ENCODE measurements around the gene AGBL4. TPM values are rescaled to one million over a fixed set of nuclear protein-coding genes. Genes with fewer than 3 reads are reported as not detected.

Gene AGBL4
- 2.5 and 3.1 TPM in 2 replicates for total RNA-seq
- long read RNA-seq, partial matches to known transcripts: 2 of 9 reads
- long read RNA-seq, other reads (novel, unspliced or antisense): 7 of 9 reads

- no peak within 1 kb of the TSS for H3K27ac Mint-ChIP-seq
- peak; percentile 31 for DNase-seq (ENCODE audit: low spot score, unreplicated experiment)
- peak within 1 kb of the TSS; percentile 63 for H3K4me3 Mint-ChIP-seq (ENCODE audit: low read depth)
- H3K9me3 Mint-ChIP-seq (ENCODE audit: low read depth): no peaks in the 10 kb centered on the region
- no peaks in the 10 kb centered on the region for H3K4me1 Mint-ChIP-seq (ENCODE audit: low read depth)
- H3K27me3 Mint-ChIP-seq: peaks cover 12% of the 10 kb centered on the region
- TF ChIP-seq, protein P1, sequence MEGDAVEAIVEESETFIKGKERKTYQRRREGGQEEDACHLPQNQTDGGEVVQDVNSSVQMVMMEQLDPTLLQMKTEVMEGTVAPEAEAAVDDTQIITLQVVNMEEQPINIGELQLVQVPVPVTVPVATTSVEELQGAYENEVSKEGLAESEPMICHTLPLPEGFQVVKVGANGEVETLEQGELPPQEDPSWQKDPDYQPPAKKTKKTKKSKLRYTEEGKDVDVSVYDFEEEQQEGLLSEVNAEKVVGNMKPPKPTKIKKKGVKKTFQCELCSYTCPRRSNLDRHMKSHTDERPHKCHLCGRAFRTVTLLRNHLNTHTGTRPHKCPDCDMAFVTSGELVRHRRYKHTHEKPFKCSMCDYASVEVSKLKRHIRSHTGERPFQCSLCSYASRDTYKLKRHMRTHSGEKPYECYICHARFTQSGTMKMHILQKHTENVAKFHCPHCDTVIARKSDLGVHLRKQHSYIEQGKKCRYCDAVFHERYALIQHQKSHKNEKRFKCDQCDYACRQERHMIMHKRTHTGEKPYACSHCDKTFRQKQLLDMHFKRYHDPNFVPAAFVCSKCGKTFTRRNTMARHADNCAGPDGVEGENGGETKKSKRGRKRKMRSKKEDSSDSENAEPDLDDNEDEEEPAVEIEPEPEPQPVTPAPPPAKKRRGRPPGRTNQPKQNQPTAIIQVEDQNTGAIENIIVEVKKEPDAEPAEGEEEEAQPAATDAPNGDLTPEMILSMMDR (IDR thresholded peaks at IDR 0.05; ENCODE audit: unreplicated experiment): no peak
- no peaks in the 10 kb centered on the region for H3K36me3 Mint-ChIP-seq (ENCODE audit: insufficient read depth)
Measured at GRCh38 chr1:50023292-50024159, at the start of gene AGBL4. Gene AGBL4 (minus strand): TSS chr1:50023954.

- Mint-ChIP-seq H3K27me3 (no peaks in the 10 kb centered on the region), H3K4me1 (ENCODE audit: low read depth) (no peaks in the 10 kb centered on the region), H3K9me3 (ENCODE audit: low read depth) (peaks cover 32% of the 10 kb centered on the region), H3K27ac (no peak overlapping the region), H3K36me3 (ENCODE audit: insufficient read depth) (no peaks in the 10 kb centered on the region), H3K4me3 (ENCODE audit: low read depth) (no peak overlapping the region)
- DNase-seq (ENCODE audit: low spot score, unreplicated experiment): no peak
- TF ChIP-seq, protein P1 (IDR thresholded peaks at IDR 0.05; ENCODE audit: unreplicated experiment): no peak
Measured at GRCh38 chr1:50066806-50067205, 43.1 kb upstream of the AGBL4 start.

DNA sequence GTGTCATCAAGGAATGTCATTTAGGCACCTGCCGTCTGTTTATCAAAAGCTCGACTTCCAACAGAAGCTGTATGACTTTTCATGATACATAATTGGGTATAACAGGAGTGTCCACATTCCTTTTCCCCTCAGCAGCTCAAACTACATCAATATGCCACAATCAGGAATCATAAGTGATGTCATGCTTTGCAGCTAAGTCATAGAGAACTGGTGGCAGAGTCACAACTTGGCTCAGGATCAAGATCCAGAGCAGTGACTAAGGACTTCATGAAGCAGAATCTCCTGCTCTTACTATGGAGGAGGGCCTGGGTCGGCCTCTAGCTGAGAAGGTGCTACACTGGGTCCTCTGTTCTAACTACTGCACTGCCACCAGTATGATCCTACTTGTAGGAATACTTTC lies 36.5 kb upstream of the AGBL4 start:
- Mint-ChIP-seq H3K36me3 (ENCODE audit: insufficient read depth) (no peaks in the 10 kb centered on the region), H3K4me3 (ENCODE audit: low read depth) (no peak overlapping the region), H3K9me3 (ENCODE audit: low read depth) (peaks cover 36% of the 10 kb centered on the region), H3K27ac (no peak overlapping the region), H3K27me3 (no peaks in the 10 kb centered on the region), H3K4me1 (ENCODE audit: low read depth) (no peaks in the 10 kb centered on the region)
- DNase-seq (ENCODE audit: low spot score, unreplicated experiment): no peak
- TF ChIP-seq, protein P1 (IDR thresholded peaks at IDR 0.05; ENCODE audit: unreplicated experiment): no peak

DNA sequence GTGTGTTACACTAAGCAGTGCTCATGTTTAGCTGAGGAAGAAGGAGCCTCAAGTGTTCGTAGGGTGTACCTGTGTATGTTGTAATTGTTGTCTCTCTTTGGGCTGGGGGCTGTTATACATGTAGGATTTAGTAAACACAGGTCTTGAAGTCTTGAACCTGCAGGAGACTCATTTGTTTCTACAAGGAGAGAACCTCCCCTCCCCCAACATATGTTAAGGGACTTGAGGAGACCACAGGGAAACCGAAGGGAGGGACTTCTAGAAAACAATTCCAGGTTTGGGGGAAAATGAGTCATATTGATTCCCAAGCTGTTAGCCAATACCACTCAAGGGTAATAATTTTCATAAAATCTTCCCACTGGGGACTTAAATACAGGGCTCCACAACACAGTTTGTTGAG lies 25.0 kb upstream of the AGBL4 start:
- Mint-ChIP-seq H3K27me3 (peaks cover 31% of the 10 kb centered on the region), H3K4me3 (ENCODE audit: low read depth) (peak overlapping the region; percentile 60)
- TF ChIP-seq, protein P1 (IDR thresholded peaks at IDR 0.05; ENCODE audit: unreplicated experiment): no peak

DNA sequence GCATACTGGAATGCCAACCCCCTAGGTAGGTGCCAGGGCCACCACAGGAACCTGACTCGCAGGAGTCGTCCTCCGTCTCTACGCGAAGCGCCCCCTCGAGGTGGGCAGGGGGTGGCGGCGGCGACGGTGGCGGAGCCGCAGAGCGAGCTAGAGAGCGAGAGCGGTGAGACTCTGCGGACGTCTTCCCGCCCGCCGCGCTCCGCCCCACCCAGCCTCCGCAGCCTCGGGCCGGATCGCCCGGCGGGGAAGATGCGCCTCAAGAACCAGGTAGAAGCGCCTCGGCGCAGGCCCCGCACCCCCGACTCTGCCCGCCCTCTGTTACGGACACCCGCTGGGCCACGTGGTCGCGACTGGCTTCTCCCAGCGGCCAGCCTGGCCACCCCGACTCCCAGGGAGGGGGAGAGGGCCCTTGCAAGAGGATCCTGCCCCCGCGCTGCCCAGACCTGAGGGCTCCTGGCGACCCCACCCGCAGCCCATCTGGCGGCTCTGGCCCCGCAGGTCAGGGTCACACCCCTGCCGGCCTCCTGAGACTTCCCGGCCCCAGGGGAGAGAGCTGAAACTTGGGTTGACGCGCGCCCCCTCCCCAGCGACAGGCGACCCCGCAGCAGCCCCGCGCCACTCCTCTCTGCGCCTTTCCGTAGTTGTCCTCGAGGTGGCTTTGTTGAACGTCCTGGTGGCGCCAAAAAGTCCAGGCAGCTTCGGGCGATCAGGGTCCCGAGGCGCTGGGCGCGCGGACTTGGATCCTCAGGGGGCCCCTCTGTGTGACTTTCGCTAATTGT lies 24.4 kb upstream of the AGBL4 start:
- H3K36me3 Mint-ChIP-seq (ENCODE audit: insufficient read depth): no peaks in the 10 kb centered on the region
- no peak overlapping the region for H3K27ac Mint-ChIP-seq
- DNase-seq (ENCODE audit: low spot score, unreplicated experiment): peak; percentile 25
- peaks cover 8% of the 10 kb centered on the region for H3K9me3 Mint-ChIP-seq (ENCODE audit: low read depth)
- TF ChIP-seq, protein P1 (IDR thresholded peaks at IDR 0.05; ENCODE audit: unreplicated experiment): peak; percentile 59
- peaks cover 3% of the 10 kb centered on the region for H3K4me1 Mint-ChIP-seq (ENCODE audit: low read depth)
- peaks cover 35% of the 10 kb centered on the region for H3K27me3 Mint-ChIP-seq
- peak overlapping the region; percentile 60 for H3K4me3 Mint-ChIP-seq (ENCODE audit: low read depth)

More for the DNA sequence above, 25.0 kb upstream of the AGBL4 start:
- no peak for DNase-seq (ENCODE audit: low spot score, unreplicated experiment)
- no peaks in the 10 kb centered on the region for H3K36me3 Mint-ChIP-seq (ENCODE audit: insufficient read depth)
- no peak overlapping the region for H3K27ac Mint-ChIP-seq
- H3K4me1 Mint-ChIP-seq (ENCODE audit: low read depth): peaks cover 3% of the 10 kb centered on the region
- peaks cover 8% of the 10 kb centered on the region for H3K9me3 Mint-ChIP-seq (ENCODE audit: low read depth)
